H1 (cell line): ENCODE data around the gene UCP2. TPM values are rescaled to one million over a fixed set of nuclear protein-coding genes. Genes with fewer than 3 reads are reported as not detected.

ENCODE experiments used
- CTCF ChIA-PET: fragments of 300-600 bp; sonication (Branson Sonifier 250); formaldehyde crosslinking; loops from one replicate; lab custom pipeline; 2021; ENCODE audit not compliant: partially characterized antibody; lab: Charles Lee
- POLR2A ChIA-PET: fragments of 300-600 bp; sonication (Branson Sonifier 250); formaldehyde crosslinking; loops from one replicate; lab custom pipeline; 2021; ENCODE audit warnings: inconsistent platforms; ENCODE audit not compliant: partially characterized antibody; lab: Charles Lee
- DNase-seq, 2 experiments: peaks; one replicate each; pipeline versions ENCODE4 v3.0.0 to v3.0.0-alpha.2; 2010 to 2022; ENCODE audit warnings: low spot score in 2 of 2, low read depth in 1 of 2, mixed read lengths in 1 of 2
- FAIRE-seq: peaks from 2 replicates; lab custom pipeline; 2011; peaks lifted over from hg19 to GRCh38; lab: Jason Lieb, UNC
- H2AFZ ChIP-seq: 2 replicates; pipeline ENCODE4 v1.8.1; 2012; ENCODE audit warnings: low read length, inconsistent platforms
- H2AK5ac ChIP-seq: 2 replicates; pipeline ENCODE4 v1.6.1; 2013; ENCODE audit warnings: low read depth, low read length
- H2BK120ac ChIP-seq: replicated peaks from 2 replicates; pipeline ENCODE3; 2013; ENCODE audit warnings: low read depth, low read length, inconsistent platforms
- H2BK12ac ChIP-seq: 2 replicates; pipeline ENCODE4 v1.6.1; 2013; ENCODE audit warnings: low read depth, low read length
- H2BK15ac ChIP-seq: 2 replicates; pipeline ENCODE4 v1.6.1; 2013; ENCODE audit warnings: low read length
- H2BK20ac ChIP-seq: 2 replicates; pipeline ENCODE4 v1.6.1; 2013; ENCODE audit warnings: low read length
- H2BK5ac ChIP-seq: 2 replicates; pipeline ENCODE4 v1.6.1; 2013; ENCODE audit warnings: low read depth, low read length
- H3K14ac ChIP-seq: 2 replicates; pipeline ENCODE4 v1.6.1; 2013; ENCODE audit warnings: inconsistent platforms; ENCODE audit not compliant: insufficient read length
- H3K18ac ChIP-seq: 2 replicates; pipeline ENCODE4 v1.6.1; 2013; ENCODE audit warnings: low read length; ENCODE audit errors: extremely low read depth
- H3K23ac ChIP-seq: 2 replicates; pipeline ENCODE4 v1.6.1; 2013; ENCODE audit warnings: inconsistent platforms; ENCODE audit not compliant: insufficient read length
- H3K23me2 ChIP-seq: 2 replicates; pipeline ENCODE4 v1.6.1; 2013; ENCODE audit warnings: low read depth, low read length
- H3K27ac ChIP-seq: 2 replicates; pipeline ENCODE4 v1.6.1; 2011; ENCODE audit warnings: low read depth, low read length, inconsistent platforms
- H3K27me3 ChIP-seq, 4 experiments: replicated peaks in 1 of 4; 1 replicate in 1 of 4; 2 replicates in 3 of 4; pipeline versions ENCODE4 v1.6.1 to v1.8.1; 2011 to 2013; ENCODE audit warnings: low read length in 3 of 4, mild to moderate bottlenecking in 3 of 4, inconsistent platforms in 2 of 4, mixed read lengths in 2 of 4, moderate library complexity in 1 of 4; ENCODE audit not compliant: control insufficient read depth in 3 of 4, insufficient read depth in 3 of 4; ENCODE audit errors: extremely low read depth in 1 of 4
- H3K36me3 ChIP-seq, 4 experiments: 2 replicates each; pipeline versions ENCODE4 v1.6.1 to v1.8.1; 2011 to 2013; ENCODE audit warnings: mild to moderate bottlenecking in 4 of 4, low read length in 3 of 4, moderate library complexity in 2 of 4, control low read depth in 1 of 4, inconsistent platforms in 1 of 4; ENCODE audit not compliant: insufficient read depth in 4 of 4, control insufficient read depth in 2 of 4
- H3K4ac ChIP-seq: replicated peaks from 2 replicates; pipeline ENCODE3; 2013; ENCODE audit warnings: low read length, low read depth, mixed read lengths, inconsistent platforms; ENCODE audit not compliant: insufficient read length
- H3K4me1 ChIP-seq, 4 experiments: replicated peaks in 1 of 4; 1 replicate in 1 of 4; 2 replicates in 3 of 4; pipeline versions ENCODE4 v1.6.1 to v1.8.1; 2011 to 2013; ENCODE audit warnings: low read length in 3 of 4, inconsistent platforms in 2 of 4, mixed read lengths in 1 of 4; ENCODE audit not compliant: insufficient read depth in 4 of 4, control insufficient read depth in 3 of 4
- H3K4me2 ChIP-seq, 2 experiments: 2 replicates each; pipeline versions ENCODE4 v1.6.1 to v1.8.1; 2011 to 2013; ENCODE audit warnings: low read depth in 2 of 2, low read length in 2 of 2, control low read depth in 1 of 2, inconsistent platforms in 1 of 2, mild to moderate bottlenecking in 1 of 2; ENCODE audit not compliant: insufficient read depth in 1 of 2
- H3K4me3 ChIP-seq, 4 experiments: fragments of 200-600, 300-600 bp in 1 of 4; sonication (generic), shearing (Covaris generic), sonication (Bioruptor Twin) in 1 of 4; 2 replicates each; pipeline versions ENCODE4 v1.5.1 to v1.8.1; 2011 to 2016; ENCODE audit warnings: low read length in 4 of 4, low read depth in 3 of 4, control low read depth in 2 of 4, inconsistent platforms in 2 of 4, mild to moderate bottlenecking in 2 of 4, mixed read lengths in 1 of 4, moderate library complexity in 1 of 4; ENCODE audit not compliant: insufficient read depth in 2 of 4; ENCODE audit errors: extremely low read depth in 1 of 4
- H3K56ac ChIP-seq: replicated peaks from 2 replicates; pipeline ENCODE3; 2013; ENCODE audit warnings: low read depth, mild to moderate bottlenecking, mixed read lengths, low read length, inconsistent platforms; ENCODE audit not compliant: insufficient read length
- H3K79me1 ChIP-seq: 2 replicates; pipeline ENCODE4 v1.6.1; 2013; ENCODE audit warnings: low read depth, low read length, control low read depth
- H3K79me2 ChIP-seq, 2 experiments: 2 replicates each; pipeline versions ENCODE4 v1.6.1 to v1.8.1; 2012 to 2013; ENCODE audit warnings: low read length in 2 of 2, mild to moderate bottlenecking in 2 of 2, inconsistent platforms in 1 of 2; ENCODE audit not compliant: insufficient read depth in 2 of 2, control insufficient read depth in 1 of 2
- H3K9ac ChIP-seq, 4 experiments: replicated peaks in 1 of 4; 1 replicate in 1 of 4; 2 replicates in 3 of 4; pipeline versions ENCODE4 v1.6.1 to v1.8.1; 2011 to 2013; ENCODE audit warnings: low read depth in 3 of 4, low read length in 3 of 4, control low read depth in 2 of 4, mild to moderate bottlenecking in 2 of 4, moderate library complexity in 2 of 4, inconsistent platforms in 1 of 4; ENCODE audit errors: extremely low read depth in 1 of 4
- H3K9me3 ChIP-seq, 2 experiments: 2 replicates each; pipeline versions ENCODE4 v1.6.1 to v1.8.1; 2012 to 2013; ENCODE audit warnings: mild to moderate bottlenecking in 2 of 2, moderate library complexity in 2 of 2, control low read depth in 1 of 2, inconsistent platforms in 1 of 2, low read depth in 1 of 2, low read length in 1 of 2, mixed read lengths in 1 of 2; ENCODE audit not compliant: insufficient read depth in 2 of 2
- H4K20me1 ChIP-seq, 2 experiments: replicated peaks in 1 of 2; 2 replicates each; pipeline versions ENCODE3 to v1.8.1; 2011 to 2013; ENCODE audit warnings: inconsistent platforms in 2 of 2, low read length in 2 of 2, mild to moderate bottlenecking in 1 of 2; ENCODE audit not compliant: insufficient read depth in 2 of 2, control insufficient read depth in 1 of 2
- H4K5ac ChIP-seq: 2 replicates; pipeline ENCODE4 v1.6.1; 2013; ENCODE audit warnings: low read length, low read depth, mixed read lengths, inconsistent platforms; ENCODE audit not compliant: insufficient read length
- H4K8ac ChIP-seq: 2 replicates; pipeline ENCODE4 v1.8.0; 2013; ENCODE audit warnings: mild to moderate bottlenecking, moderate library complexity, low read length, inconsistent platforms; ENCODE audit not compliant: insufficient read depth; ENCODE audit errors: extremely low read depth
- H4K91ac ChIP-seq: replicated peaks from 2 replicates; pipeline ENCODE3; 2013; ENCODE audit warnings: low read length, mixed read lengths, inconsistent platforms; ENCODE audit not compliant: insufficient read length
- KDM5A ChIP-seq: fragments of 200-600 bp; IDR thresholded peaks from 2 replicates; pipeline ENCODE4 v1.7.1; 2012; ENCODE audit warnings: mild to moderate bottlenecking, low read length, inconsistent platforms, mixed read lengths
- RAD21 ChIP-seq, 2 experiments: IDR thresholded peaks in 1 of 2; conservative IDR thresholded peaks in 1 of 2; 2 replicates each; pipeline ENCODE4 v1.6.1; 2011; ENCODE audit warnings: low read depth in 2 of 2, low read length in 2 of 2, improper control_type of control experiment in 1 of 2, inconsistent platforms in 1 of 2, mild to moderate bottlenecking in 1 of 2, moderate library complexity in 1 of 2
- WGBS, 2 experiments: shearing (Covaris generic) in 1 of 2; methylation state at CpG; one replicate each; pipeline versions ENCODE4 v1.1.6 to v1.1.7; 2013 to 2015; ENCODE audit warnings: low lambda C conversion rate in 2 of 2, mixed read lengths in 2 of 2, inconsistent platforms in 1 of 2, low coverage in 1 of 2, missing lambda C conversion rate in 1 of 2; ENCODE audit not compliant: insufficient replicate concordance in 2 of 2, insufficient coverage in 1 of 2, insufficient read length in 1 of 2; ENCODE audit errors: extremely low coverage in 1 of 2, missing lambda C conversion rate in 1 of 2; 5-methylcytosine and 5-hydroxymethylcytosine counted together
- polyA plus RNA-seq, 7 experiments: library from polyadenylated mRNA; depleted of rRNA in 3 of 7; stranded (reverse) in 5 of 7; unstranded in 2 of 7; fragments of >200 nt in 5 of 7; fragments of 200-250 nt in 2 of 7; gene quantifications; 1 replicate in 5 of 7; 2 replicates in 1 of 7; 4 replicates in 1 of 7; pipeline versions ENCODE4 v1.2.1 to v1.2.3, GENCODE V29; 2011 to 2013; ENCODE audit warnings: missing spikeins in 2 of 7, mixed read lengths in 2 of 7
- total RNA-seq: library from RNA; stranded (reverse); fragmentation: NEBNext Ultra II Directional; extraction: Animal tissue kit (Norgen Biotek cat#: 25700); gene quantifications from 2 replicates; pipeline ENCODE4 v1.2.1, GENCODE V29; 2021

The UCP2 gene
- total and polyA plus RNA-seq, 2 of the 8 experiments (the other 6 are each of a cell fraction or from before 2014, with no cell fraction given), result 46.2 to 55.2 TPM

DNA sequence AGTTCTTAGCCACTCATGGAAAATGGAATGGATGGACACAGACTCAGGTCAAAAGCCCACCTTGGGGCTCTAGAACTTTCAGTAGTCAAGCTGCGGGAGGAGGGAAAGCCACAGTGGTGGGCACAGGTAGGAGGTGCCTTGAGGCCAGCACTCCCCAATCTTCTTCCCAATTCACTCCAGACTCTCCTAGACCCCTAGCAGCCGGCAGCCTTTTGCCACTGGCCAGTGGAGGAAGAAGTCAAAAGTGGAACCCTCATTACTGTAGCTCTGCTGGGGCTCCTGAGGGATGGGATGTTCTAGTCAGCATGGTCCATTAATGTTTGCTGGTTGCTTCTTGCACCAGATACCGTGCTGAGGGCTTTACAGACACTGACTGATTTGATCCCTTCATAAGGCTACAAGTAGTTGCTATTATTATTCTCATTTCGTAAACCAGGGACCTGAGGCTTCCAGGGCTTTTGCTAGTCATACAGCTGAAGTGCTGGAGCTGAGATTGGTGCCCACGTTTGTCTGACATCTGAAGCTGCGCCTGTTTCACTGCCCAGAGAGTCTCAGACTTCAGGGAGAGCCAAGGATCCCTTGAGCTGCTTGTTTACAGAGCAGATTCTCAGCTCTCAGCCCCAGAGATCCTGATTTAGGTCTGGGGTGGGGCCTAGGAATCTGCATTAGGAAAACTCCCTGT is 25.2 kb upstream of the UCP2 start:
- Histone ChIP-seq H3K4ac (no peak overlapping the region), H3K56ac (no peak overlapping the region), H3K14ac (no peak overlapping the region), H4K91ac (no peak overlapping the region), H3K9me3 (no peaks in the 10 kb centered on the region), H4K5ac (no peak overlapping the region), H4K8ac (no peak overlapping the region), H2BK12ac (no peak overlapping the region), H4K20me1 (peaks cover 0 to 3% of the 10 kb centered on the region in 2 experiments), H3K36me3 (no peaks in the 10 kb centered on the region; a peak in 1 of 8 replicates), H3K79me2 (no peaks in the 10 kb centered on the region), H3K23ac (no peak overlapping the region), H2BK20ac (no peak overlapping the region), H3K18ac (no peak overlapping the region), H3K27ac (no peak overlapping the region), H2BK5ac (no peak overlapping the region), H2BK120ac (no peak overlapping the region), H3K4me2 (no peak overlapping the region), H3K23me2 (no peaks in the 10 kb centered on the region), H2AFZ (no peak overlapping the region), H2AK5ac (no peak overlapping the region), H3K27me3 (no peaks in the 10 kb centered on the region), H3K4me1 (no peaks in the 10 kb centered on the region), H3K79me1 (no peaks in the 10 kb centered on the region), H3K4me3 (no peak overlapping the region), H3K9ac (no peak overlapping the region; a peak in 1 of 7 replicates), H2BK15ac (no peak overlapping the region)
- DNase-seq (no peak), FAIRE-seq (no peak)
- TF ChIP-seq RAD21 (IDR thresholded peaks at IDR 0.05 in 1 of 2, conservative IDR thresholded peaks at IDR 0.05 in 1 of 2; ENCODE audit: low read depth in 2 of 2, low read length in 2 of 2) (no peak), KDM5A (no peak)
- 84% methylated on average over 6 of the region's 6 CpGs; no CpG with 5 or more reads in 1 of the 2 experiments for WGBS, 2 experiments
- CTCF ChIA-PET, result interaction anchor here (0.6 to 1.2 kb wide), 3 partner anchors 19 to 739 kb away, joined by 3 read pairs; no protein-coding TSS in a partner anchor
- POLR2A ChIA-PET, result interaction anchor here (0.9 to 2.6 kb wide), 4 partner anchors 10 to 31 kb away, joined by 3 to 7 read pairs (median 4); no protein-coding TSS in a partner anchor
